Fibroblast of the aortic adventitia (primary cell): ENCODE measurements around the gene GPR39. TPM values are rescaled to one million over a fixed set of nuclear protein-coding genes. Genes with fewer than 3 reads are reported as not detected.

Source experiments
- DNase-seq: peaks from one replicate; pipeline ENCODE4 v3.0.0-alpha.2; 2010; ENCODE audit warnings: low read depth
- H3K4me3 ChIP-seq: 2 replicates; pipeline ENCODE4 v1.5.1; 2011; ENCODE audit warnings: low read depth, mild to moderate bottlenecking, control low read depth, low read length, moderate library complexity
- CTCF ChIP-seq: IDR thresholded peaks from 2 replicates; pipeline ENCODE4 v1.5.1; 2011; ENCODE audit warnings: mild to moderate bottlenecking, low read length, control low read depth, inconsistent platforms; ENCODE audit not compliant: insufficient read depth
- total RNA-seq: library from RNA; depleted of rRNA; stranded (reverse); fragments of >200 nt; gene quantifications from 2 replicates; pipeline ENCODE4 v1.2.3, GENCODE V29; 2012; ENCODE audit warnings: low replicate concordance

Gene GPR39
- total RNA-seq = 0.41 and 12.7 TPM in 2 replicates

GRCh38 chr2:132416723-132417395 lies at the start of gene GPR39:
TSS of gene GPR39 (plus strand) at chr2:132416805.
- H3K4me3 ChIP-seq = peak within 1 kb of the TSS; percentile 67
- TF ChIP-seq CTCF = no peak
- DNase-seq = no peak

GRCh38 chr2:132368191-132368590 lies 48.4 kb upstream of the GPR39 start:
- no peak for DNase-seq
- no peak overlapping the region for H3K4me3 ChIP-seq
- no peak for TF ChIP-seq CTCF

GRCh38 chr2:132372276-132372675 lies 44.3 kb upstream of the GPR39 start:
- TF ChIP-seq CTCF = no peak
- DNase-seq = no peak
- H3K4me3 ChIP-seq = no peak overlapping the region

- DNase-seq = no peak
- TF ChIP-seq CTCF = no peak
- no peak overlapping the region for H3K4me3 ChIP-seq
Measured at GRCh38 chr2:132373391-132374135, 43.0 kb upstream of the GPR39 start.

GRCh38 chr2:132374151-132374550 lies 42.5 kb upstream of the GPR39 start:
- DNase-seq = no peak
- no peak overlapping the region for H3K4me3 ChIP-seq
- no peak for TF ChIP-seq CTCF

- peak; percentile 59 for DNase-seq
Measured at GRCh38 chr2:132374551-132374950, 42.1 kb upstream of the GPR39 start.

More at GRCh38 chr2:132374551-132374950, 42.1 kb upstream of the GPR39 start:
- H3K4me3 ChIP-seq = no peak overlapping the region
- TF ChIP-seq CTCF = no peak
